Measurements from ENCODE around the gene ATAD3B. TPM values are rescaled to one million over a fixed set of nuclear protein-coding genes. Genes with fewer than 3 reads are reported as not detected.
A peak's percentile ranks its signal among the peaks of the same experiment; 100 is the strongest.

ATAD3B gene
- total and polyA plus RNA-seq, 2 of the 13 experiments (the other 11 are each of a cell fraction or from before 2014, with no cell fraction given): 9.6 to 31.1 TPM

GRCh38 chr1:1471389-1472052, at the start of gene ATAD3B (continued):
- no peak for TF ChIP-seq NFAT5 (CRISPR knock-in tag; IDR thresholded peaks at IDR 0.05)
- no peak for TF ChIP-seq KLF13 (CRISPR knock-in tag; IDR thresholded peaks at IDR 0.05)
- TF ChIP-seq HOXA3 (CRISPR knock-in tag; IDR thresholded peaks at IDR 0.05): peak; percentile 99
- TF ChIP-seq, protein P1, sequence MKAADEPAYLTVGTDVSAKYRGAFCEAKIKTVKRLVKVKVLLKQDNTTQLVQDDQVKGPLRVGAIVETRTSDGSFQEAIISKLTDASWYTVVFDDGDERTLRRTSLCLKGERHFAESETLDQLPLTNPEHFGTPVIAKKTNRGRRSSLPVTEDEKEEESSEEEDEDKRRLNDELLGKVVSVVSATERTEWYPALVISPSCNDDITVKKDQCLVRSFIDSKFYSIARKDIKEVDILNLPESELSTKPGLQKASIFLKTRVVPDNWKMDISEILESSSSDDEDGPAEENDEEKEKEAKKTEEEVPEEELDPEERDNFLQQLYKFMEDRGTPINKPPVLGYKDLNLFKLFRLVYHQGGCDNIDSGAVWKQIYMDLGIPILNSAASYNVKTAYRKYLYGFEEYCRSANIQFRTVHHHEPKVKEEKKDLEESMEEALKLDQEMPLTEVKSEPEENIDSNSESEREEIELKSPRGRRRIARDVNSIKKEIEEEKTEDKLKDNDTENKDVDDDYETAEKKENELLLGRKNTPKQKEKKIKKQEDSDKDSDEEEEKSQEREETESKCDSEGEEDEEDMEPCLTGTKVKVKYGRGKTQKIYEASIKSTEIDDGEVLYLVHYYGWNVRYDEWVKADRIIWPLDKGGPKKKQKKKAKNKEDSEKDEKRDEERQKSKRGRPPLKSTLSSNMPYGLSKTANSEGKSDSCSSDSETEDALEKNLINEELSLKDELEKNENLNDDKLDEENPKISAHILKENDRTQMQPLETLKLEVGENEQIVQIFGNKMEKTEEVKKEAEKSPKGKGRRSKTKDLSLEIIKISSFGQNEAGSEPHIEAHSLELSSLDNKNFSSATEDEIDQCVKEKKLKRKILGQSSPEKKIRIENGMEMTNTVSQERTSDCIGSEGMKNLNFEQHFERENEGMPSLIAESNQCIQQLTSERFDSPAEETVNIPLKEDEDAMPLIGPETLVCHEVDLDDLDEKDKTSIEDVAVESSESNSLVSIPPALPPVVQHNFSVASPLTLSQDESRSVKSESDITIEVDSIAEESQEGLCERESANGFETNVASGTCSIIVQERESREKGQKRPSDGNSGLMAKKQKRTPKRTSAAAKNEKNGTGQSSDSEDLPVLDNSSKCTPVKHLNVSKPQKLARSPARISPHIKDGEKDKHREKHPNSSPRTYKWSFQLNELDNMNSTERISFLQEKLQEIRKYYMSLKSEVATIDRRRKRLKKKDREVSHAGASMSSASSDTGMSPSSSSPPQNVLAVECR (CRISPR knock-in tag; IDR thresholded peaks at IDR 0.05; ENCODE audit: borderline replicate concordance): peak; percentile 95
- TF ChIP-seq TOE1 (CRISPR knock-in tag; IDR thresholded peaks at IDR 0.05): no peak
- TF ChIP-seq GZF1 (CRISPR knock-in tag; IDR thresholded peaks at IDR 0.05): no peak
- TF ChIP-seq, protein P2, sequence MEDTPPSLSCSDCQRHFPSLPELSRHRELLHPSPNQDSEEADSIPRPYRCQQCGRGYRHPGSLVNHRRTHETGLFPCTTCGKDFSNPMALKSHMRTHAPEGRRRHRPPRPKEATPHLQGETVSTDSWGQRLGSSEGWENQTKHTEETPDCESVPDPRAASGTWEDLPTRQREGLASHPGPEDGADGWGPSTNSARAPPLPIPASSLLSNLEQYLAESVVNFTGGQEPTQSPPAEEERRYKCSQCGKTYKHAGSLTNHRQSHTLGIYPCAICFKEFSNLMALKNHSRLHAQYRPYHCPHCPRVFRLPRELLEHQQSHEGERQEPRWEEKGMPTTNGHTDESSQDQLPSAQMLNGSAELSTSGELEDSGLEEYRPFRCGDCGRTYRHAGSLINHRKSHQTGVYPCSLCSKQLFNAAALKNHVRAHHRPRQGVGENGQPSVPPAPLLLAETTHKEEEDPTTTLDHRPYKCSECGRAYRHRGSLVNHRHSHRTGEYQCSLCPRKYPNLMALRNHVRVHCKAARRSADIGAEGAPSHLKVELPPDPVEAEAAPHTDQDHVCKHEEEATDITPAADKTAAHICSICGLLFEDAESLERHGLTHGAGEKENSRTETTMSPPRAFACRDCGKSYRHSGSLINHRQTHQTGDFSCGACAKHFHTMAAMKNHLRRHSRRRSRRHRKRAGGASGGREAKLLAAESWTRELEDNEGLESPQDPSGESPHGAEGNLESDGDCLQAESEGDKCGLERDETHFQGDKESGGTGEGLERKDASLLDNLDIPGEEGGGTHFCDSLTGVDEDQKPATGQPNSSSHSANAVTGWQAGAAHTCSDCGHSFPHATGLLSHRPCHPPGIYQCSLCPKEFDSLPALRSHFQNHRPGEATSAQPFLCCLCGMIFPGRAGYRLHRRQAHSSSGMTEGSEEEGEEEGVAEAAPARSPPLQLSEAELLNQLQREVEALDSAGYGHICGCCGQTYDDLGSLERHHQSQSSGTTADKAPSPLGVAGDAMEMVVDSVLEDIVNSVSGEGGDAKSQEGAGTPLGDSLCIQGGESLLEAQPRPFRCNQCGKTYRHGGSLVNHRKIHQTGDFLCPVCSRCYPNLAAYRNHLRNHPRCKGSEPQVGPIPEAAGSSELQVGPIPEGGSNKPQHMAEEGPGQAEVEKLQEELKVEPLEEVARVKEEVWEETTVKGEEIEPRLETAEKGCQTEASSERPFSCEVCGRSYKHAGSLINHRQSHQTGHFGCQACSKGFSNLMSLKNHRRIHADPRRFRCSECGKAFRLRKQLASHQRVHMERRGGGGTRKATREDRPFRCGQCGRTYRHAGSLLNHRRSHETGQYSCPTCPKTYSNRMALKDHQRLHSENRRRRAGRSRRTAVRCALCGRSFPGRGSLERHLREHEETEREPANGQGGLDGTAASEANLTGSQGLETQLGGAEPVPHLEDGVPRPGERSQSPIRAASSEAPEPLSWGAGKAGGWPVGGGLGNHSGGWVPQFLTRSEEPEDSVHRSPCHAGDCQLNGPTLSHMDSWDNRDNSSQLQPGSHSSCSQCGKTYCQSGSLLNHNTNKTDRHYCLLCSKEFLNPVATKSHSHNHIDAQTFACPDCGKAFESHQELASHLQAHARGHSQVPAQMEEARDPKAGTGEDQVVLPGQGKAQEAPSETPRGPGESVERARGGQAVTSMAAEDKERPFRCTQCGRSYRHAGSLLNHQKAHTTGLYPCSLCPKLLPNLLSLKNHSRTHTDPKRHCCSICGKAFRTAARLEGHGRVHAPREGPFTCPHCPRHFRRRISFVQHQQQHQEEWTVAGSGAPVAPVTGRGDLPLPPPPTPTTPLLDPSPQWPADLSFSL (CRISPR knock-in tag; IDR thresholded peaks at IDR 0.05): no peak
- TF ChIP-seq ZNF773 (CRISPR knock-in tag; IDR thresholded peaks at IDR 0.05; ENCODE audit: borderline replicate concordance): no peak
- TF ChIP-seq ZBTB38 (CRISPR knock-in tag; IDR thresholded peaks at IDR 0.05): peak; percentile 40
- no peak for TF ChIP-seq ZNF10 (CRISPR knock-in tag; IDR thresholded peaks at IDR 0.05; ENCODE audit: borderline replicate concordance, low read depth)
- no peak for TF ChIP-seq ZNF354B (CRISPR knock-in tag; IDR thresholded peaks at IDR 0.05)
- TF ChIP-seq MED8 (CRISPR knock-in tag; IDR thresholded peaks at IDR 0.05; ENCODE audit: insufficient replicate concordance): peak; percentile 67
